HT-29 (cell line): ENCODE results near the gene MAGI2. TPM values are rescaled to one million over a fixed set of nuclear protein-coding genes. Genes with fewer than 3 reads are reported as not detected.
"Not testable (repeated sequence)": the region's sequence is repeated elsewhere in the genome, so short reads cannot be mapped to it uniquely, and the experiment has no call there.

ENCODE experiments used
- DNase-seq: peaks from one replicate; pipeline ENCODE4 v3.0.0-alpha.2; 2015; ENCODE audit warnings: low spot score
- total RNA-seq: library from RNA; depleted of rRNA; stranded (reverse); fragments of >200 nt; shearing (Covaris generic); gene quantifications from 2 replicates; pipeline ENCODE4 v1.2.3, GENCODE V29; 2014

MAGI2 gene
- total RNA-seq, 1 experiment from 2014 or later: 0.23 TPM

GRCh38 chr7:78379148-78379547 is 1074.3 kb downstream of the MAGI2 start:
- no peak for DNase-seq

- DNase-seq: no peak
Measured at GRCh38 chr7:78377532-78377931, 1075.9 kb downstream of the MAGI2 start.

GRCh38 chr7:78370936-78371335 is 1082.5 kb downstream of the MAGI2 start:
- no peak for DNase-seq

DNA sequence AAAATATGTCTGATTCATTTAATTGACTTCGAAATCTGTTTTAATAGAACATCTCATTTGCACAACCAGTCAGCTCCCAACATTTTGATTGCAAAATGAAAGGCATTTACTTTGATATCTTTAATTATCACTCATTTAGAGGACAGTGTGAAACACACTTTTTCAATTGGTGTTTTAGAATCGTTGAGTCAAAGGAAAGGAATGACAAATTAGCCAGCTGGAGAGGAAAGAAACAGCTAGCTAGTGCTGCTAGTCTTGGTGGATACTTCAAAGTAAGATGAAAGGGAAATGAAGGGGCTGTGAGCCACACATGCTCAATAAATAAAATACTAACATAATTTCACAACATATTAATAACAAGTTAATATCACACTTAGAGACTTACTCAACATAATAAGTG is 1084.7 kb downstream of the MAGI2 start:
- no peak for DNase-seq

DNA sequence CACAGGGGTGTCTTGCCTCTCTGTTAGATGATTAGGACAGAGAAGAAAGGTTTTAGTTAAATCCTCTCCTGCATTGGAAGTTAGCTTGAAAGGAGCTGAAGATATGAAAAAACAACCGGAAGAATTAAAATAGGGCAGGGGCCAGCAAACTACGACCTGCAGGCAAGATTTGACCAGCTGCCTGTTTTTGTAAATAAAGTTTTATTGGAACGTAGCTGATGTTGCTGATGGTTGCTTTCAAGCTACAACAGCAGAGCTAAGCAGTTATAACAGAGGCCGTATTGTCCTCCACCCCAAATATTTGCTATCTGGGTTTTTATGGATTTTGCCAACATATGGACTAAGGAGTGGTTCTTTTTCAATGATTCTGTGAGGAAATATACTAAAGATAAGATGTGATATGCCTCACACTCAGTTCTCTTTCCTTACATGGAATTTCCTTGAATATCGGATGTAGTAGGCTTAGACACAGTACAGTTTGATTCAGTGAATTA is 1086.1 kb downstream of the MAGI2 start:
- DNase-seq: no peak

- DNase-seq: peak; percentile 5
Measured at GRCh38 chr7:78363866-78364265, 1089.6 kb downstream of the MAGI2 start.

DNA sequence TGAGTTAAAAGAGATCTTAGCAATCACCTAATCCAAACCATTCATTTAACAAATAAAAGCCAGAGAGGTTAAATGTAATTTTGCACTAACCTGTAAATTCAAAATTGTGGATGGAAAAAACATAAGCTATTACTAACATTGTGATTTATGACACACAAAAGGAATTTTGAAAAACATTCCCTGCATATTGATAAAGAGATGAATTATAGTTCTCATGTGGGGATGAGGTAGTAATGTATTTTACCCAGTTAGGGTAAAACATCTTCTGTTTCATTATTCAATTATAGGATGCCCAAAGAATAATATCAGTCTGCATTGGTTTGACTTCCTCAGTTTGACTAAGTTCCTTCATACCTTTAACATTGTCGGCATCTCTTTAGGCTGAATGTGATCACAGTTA is 1093.6 kb downstream of the MAGI2 start:
- DNase-seq: no peak

DNA sequence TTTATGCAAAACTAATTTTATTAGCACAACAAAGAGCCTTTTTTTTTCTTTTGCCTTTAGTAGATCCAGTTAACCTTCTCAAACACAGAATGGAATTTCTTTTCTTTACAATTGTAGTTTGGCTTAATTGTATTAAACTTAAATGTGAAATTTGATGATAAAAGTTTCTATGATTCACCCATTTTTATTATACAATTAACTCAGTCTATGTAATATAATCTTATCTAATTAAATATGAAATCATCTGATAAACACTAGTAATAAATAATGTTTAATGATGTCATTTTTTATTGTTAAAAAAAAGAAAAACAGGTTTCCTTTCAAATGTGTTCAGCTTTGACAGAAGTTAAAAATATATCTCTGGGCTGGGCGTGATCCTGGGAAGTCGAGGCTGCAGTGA is 1095.8 kb downstream of the MAGI2 start:
- no peak for DNase-seq

- no peak for DNase-seq
Measured at GRCh38 chr7:78355834-78356233, 1097.6 kb downstream of the MAGI2 start.

- no peak for DNase-seq
Measured at GRCh38 chr7:78350926-78351325, 1102.5 kb downstream of the MAGI2 start.

GRCh38 chr7:78350391-78350790 is 1103.1 kb downstream of the MAGI2 start:
- no peak for DNase-seq

DNA sequence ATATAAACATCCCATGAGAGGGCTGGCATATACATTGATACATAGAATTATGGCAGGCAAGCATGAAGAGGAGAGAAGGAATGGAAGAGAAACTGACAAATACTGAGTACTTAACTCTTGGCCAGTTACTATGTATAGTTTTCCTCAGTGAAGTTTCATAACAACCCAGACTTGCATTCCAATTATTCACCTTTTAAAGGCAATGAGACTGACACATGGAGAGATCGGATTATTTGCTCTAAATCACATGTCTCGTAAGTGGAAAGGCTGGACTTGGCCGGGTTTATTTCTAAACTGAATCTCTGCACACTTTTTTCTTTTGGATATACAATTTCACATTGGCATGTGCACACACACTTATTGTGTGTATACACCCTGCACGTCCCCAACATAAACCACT is 1106.6 kb downstream of the MAGI2 start:
- no peak for DNase-seq

GRCh38 chr7:78345979-78346378 is 1107.5 kb downstream of the MAGI2 start:
- DNase-seq: no peak

- DNase-seq: no peak
Measured at GRCh38 chr7:78345293-78345911, 1108.1 kb downstream of the MAGI2 start.

- no peak for DNase-seq
Measured at GRCh38 chr7:78334426-78334825, 1119.0 kb downstream of the MAGI2 start.

- DNase-seq: no peak
Measured at GRCh38 chr7:78333530-78334425, 1119.7 kb downstream of the MAGI2 start.

- DNase-seq: no peak
Measured at GRCh38 chr7:78329001-78329655, 1124.3 kb downstream of the MAGI2 start.

- no peak for DNase-seq
Measured at GRCh38 chr7:78327718-78328117, 1125.7 kb downstream of the MAGI2 start.

- no peak for DNase-seq
Measured at GRCh38 chr7:78326876-78327275, 1126.6 kb downstream of the MAGI2 start.

GRCh38 chr7:78326189-78326588 is 1127.3 kb downstream of the MAGI2 start:
- DNase-seq: no peak

GRCh38 chr7:78323118-78323517 is 1130.3 kb downstream of the MAGI2 start:
- DNase-seq: no peak

- not testable (repeated sequence) for DNase-seq
Measured at GRCh38 chr7:78322231-78322630, 1131.2 kb downstream of the MAGI2 start.
